HepG2 (cell line): Measurements from ENCODE around the gene DNASE1. TPM values are rescaled to one million over a fixed set of nuclear protein-coding genes. Genes with fewer than 3 reads are reported as not detected.
A peak's percentile ranks its signal among the peaks of the same experiment; 100 is the strongest.

Source experiments
- KDM1A ChIP-seq: IDR thresholded peaks from 2 replicates; pipeline ENCODE4 v1.6.1; 2016; ENCODE audit warnings: missing compliant biosample characterization
- RXRA ChIP-seq: sonication (generic); formaldehyde crosslinking; IDR thresholded peaks from 2 replicates; pipeline ENCODE4 v1.5.1; 2020; ENCODE audit warnings: missing genetic modification reagents
- ZNF318 ChIP-seq: sonication (generic); formaldehyde crosslinking; IDR thresholded peaks from 2 replicates; pipeline ENCODE4 v1.4.0; 2020; ENCODE audit warnings: mild to moderate bottlenecking, missing genetic modification reagents
- ZNF558 ChIP-seq: sonication (generic); formaldehyde crosslinking; IDR thresholded peaks from 2 replicates; pipeline ENCODE4 v1.9.0; 2022; ENCODE audit warnings: mild to moderate bottlenecking, missing genetic modification reagents, borderline replicate concordance
- polyA plus RNA-seq, 8 experiments: library from polyadenylated mRNA; depleted of rRNA in 3 of 8; stranded (reverse) in 7 of 8; unstranded in 1 of 8; fragments of >200 nt; fragmentation: Illumina TruSeq in 4 of 8; extraction: Trizol in 4 of 8; gene quantifications; 2 replicates each; pipeline versions ENCODE4 v1.2.1 to v1.2.3, GENCODE V29; 2011 to 2016; ENCODE audit warnings: low read depth in 4 of 8, missing spikeins in 1 of 8, mixed read lengths in 1 of 8; ENCODE audit not compliant: insufficient read depth in 1 of 8
- total RNA-seq, 5 experiments: library from RNA; depleted of rRNA; stranded (reverse); fragments of >200 nt; fragmentation: Illumina TruSeq; extraction: Trizol; gene quantifications; 2 replicates each; pipeline ENCODE4 v1.2.3, GENCODE V29; 2016; ENCODE audit warnings: low read depth in 1 of 5

The DNASE1 gene
- total and polyA plus RNA-seq, 2 of the 13 experiments (the other 11 are each of a cell fraction or from before 2014, with no cell fraction given) = 7.1 to 11.1 TPM

DNA sequence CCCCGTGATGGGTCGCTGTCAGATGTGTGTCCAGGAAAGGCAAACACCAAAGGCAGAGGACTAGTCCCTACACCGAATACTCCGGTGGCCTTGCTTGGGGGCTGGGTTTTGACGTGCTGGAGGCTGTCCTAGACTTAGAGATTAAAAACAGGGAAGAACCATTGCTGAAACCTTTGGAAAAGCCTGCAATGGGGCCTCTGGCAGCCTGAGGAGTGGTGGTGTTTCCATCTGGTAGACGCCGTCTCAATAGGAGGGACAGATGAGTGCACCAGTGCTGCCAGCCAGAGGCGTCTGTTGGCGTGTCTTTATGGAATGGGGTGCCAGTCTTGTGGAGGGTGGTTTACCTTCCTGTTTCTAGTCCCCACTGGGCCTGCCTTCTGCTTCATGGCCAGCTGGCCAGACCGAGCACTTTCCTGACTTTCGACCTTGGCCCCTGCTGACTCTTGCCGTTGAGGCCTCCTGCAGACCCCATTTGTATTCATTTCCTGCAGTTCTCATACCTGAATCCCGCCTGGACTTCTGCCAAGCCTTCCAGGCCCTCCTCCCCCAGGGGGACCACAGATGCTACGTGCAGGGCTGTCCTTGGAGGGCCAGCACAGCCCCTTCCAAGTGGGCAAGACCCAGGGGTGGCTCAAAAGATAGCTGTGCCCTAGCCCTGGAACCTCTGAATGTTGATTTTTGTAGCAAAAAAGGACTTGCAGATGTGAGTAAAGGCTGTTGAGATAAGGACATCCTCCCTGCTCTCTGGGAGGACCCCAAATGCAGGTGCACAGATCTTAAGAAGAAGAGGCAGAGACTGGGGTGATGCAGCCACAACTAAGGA lies 1.9 kb upstream of the DNASE1 start (continued):
- no peak for TF ChIP-seq ZNF318 (CRISPR knock-in tag)
- TF ChIP-seq RXRA = peak; percentile 56; the same call in 1 of the 2 replicates
- no peak for TF ChIP-seq ZNF558 (CRISPR knock-in tag)
- no peak for TF ChIP-seq KDM1A (CRISPR knock-in tag)
